ENCODE data around the gene HOTAIR.

Gene HOTAIR

GRCh38 chr12:53953831-53954693 is 20.7 kb downstream of the HOTAIR start:
- Mint-ChIP-seq H3K27ac (peak overlapping the region; percentile 73), H3K4me1 (peaks cover 11 to 22% of the 10 kb centered on the region in 2 donors), H3K27me3 (peaks cover 77 to 90% of the 10 kb centered on the region in 2 donors), H3K9me3 (peaks cover 0 to 4% of the 10 kb centered on the region in 2 donors), H3K36me3 (peaks cover 0 to 6% of the 10 kb centered on the region in 2 donors), H3K4me3 (no peak overlapping the region)
- DNase-seq (no peak), ATAC-seq (replicated peaks) (no peak)

GRCh38 chr12:53952871-53953734 is 21.7 kb downstream of the HOTAIR start:
- DNase-seq (no peak), ATAC-seq (replicated peaks) (no peak)
- Mint-ChIP-seq H3K4me3 (peak overlapping the region; percentile 5 to 7), H3K9me3 (peaks cover 0 to 4% of the 10 kb centered on the region in 2 donors), H3K27me3 (peaks cover 77 to 90% of the 10 kb centered on the region in 2 donors), H3K4me1 (peaks cover 11 to 22% of the 10 kb centered on the region in 2 donors), H3K27ac (peak overlapping the region; percentile 62), H3K36me3 (peaks cover 0 to 6% of the 10 kb centered on the region in 2 donors)

DNA sequence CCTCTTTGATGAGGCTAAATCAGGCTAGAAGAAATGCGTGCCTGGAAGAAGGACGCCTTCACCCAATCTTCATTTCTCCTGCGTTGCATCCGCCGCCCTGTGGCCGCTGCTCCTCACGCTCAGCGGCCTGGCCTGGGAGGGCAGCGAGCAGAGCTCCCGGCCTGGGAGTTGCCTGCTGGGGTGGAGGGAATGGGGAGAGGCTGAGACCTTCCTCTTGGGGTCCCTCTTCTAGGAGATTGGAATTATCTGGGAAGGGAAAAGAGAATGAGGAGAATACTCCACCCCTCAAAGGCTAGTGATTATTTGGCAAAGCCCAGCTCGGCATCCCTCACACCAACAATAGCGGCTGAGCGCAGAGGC is 22.4 kb downstream of the HOTAIR start:
- ATAC-seq (replicated peaks) (no peak), DNase-seq (no peak)
- Mint-ChIP-seq H3K27ac (peak overlapping the region; percentile 62), H3K4me1 (peaks cover 11 to 22% of the 10 kb centered on the region in 2 donors), H3K9me3 (peaks cover 0 to 4% of the 10 kb centered on the region in 2 donors), H3K36me3 (peaks cover 0 to 6% of the 10 kb centered on the region in 2 donors), H3K4me3 (peak overlapping the region in 1 of 2 donors; percentile 6), H3K27me3 (peaks cover 76 to 87% of the 10 kb centered on the region in 2 donors)

- Mint-ChIP-seq H3K27ac (peak overlapping the region; percentile 76), H3K27me3 (peaks cover 74 to 85% of the 10 kb centered on the region in 2 donors), H3K36me3 (peaks cover 0 to 6% of the 10 kb centered on the region in 2 donors), H3K9me3 (peaks cover 0 to 4% of the 10 kb centered on the region in 2 donors), H3K4me3 (peak overlapping the region in 1 of 2 donors; percentile 11), H3K4me1 (peaks cover 10 to 17% of the 10 kb centered on the region in 2 donors)
- no peak for ATAC-seq (replicated peaks)
- DNase-seq: no peak
Observed at GRCh38 chr12:53951577-53952334, 23.0 kb downstream of the HOTAIR start.

DNA sequence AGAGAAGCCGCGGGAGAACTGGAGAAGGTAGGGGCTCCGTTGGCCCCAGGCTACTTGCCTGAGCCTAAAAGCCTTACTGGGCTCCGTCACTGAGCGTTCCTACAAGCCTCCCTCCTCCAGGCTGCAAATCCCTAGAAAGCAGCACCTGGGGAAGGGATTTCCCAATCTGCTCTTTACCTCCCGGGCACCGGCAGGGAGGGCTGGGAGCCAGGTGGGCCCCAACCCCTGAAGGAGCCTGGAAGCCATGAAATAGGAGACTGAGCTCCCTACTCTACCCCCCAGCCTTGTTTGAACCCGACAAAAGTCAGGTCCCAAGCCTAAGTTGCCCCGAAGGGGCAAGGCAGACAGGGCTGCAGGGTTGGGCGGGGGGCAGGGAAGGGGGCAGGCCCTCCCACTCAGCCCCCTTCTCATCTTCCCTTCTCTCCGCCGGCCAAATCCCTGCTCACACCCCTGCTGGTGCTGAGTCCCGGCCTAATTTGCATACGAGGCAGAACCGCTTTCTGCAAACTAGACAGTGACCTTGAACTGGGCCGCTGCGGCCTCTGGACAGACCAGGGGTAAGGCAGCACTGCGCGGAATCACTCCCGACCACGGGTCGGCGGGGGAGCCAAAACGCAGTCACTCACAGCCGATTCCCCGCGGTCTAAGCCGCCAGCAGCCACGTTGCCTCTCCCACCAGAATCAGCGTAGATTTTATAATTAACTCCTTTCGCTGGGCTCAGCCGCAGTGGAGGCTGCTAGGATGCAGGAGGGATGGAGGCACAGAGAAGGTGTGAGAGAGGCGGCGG is 23.8 kb downstream of the HOTAIR start:
- H3K4me3 Mint-ChIP-seq: peak overlapping the region in 1 of 2 donors; percentile 11
- peaks cover 74 to 85% of the 10 kb centered on the region in 2 donors for H3K27me3 Mint-ChIP-seq
- peak overlapping the region; percentile 76 for H3K27ac Mint-ChIP-seq
- DNase-seq: no peak
- peaks cover 0 to 6% of the 10 kb centered on the region in 2 donors for H3K36me3 Mint-ChIP-seq
- no peak for ATAC-seq (replicated peaks)
- peaks cover 6 to 12% of the 10 kb centered on the region in 2 donors for H3K4me1 Mint-ChIP-seq
- H3K9me3 Mint-ChIP-seq: peaks cover 0 to 4% of the 10 kb centered on the region in 2 donors

DNA sequence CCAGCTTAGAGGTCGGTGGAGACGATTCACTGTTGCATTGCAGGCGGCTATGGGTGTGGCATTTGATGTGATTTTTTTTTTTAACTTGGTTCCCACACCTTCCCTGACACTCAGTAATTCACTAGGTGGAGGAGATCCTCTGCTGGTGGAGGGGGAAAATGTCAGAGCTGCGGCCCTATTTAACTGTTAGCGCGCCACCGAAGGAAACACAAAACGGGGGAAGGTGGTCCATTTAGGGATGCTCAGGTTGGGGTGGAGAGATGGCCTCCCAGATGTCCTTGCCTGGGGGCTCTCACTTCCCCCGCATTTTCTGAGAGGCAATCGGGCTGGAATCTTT is 24.3 kb downstream of the HOTAIR start:
- Mint-ChIP-seq H3K27ac (no peak overlapping the region), H3K27me3 (peaks cover 74 to 85% of the 10 kb centered on the region in 2 donors), H3K4me3 (no peak overlapping the region), H3K9me3 (peaks cover 0 to 2% of the 10 kb centered on the region in 2 donors), H3K36me3 (peaks cover 0 to 6% of the 10 kb centered on the region in 2 donors), H3K4me1 (peaks cover 4 to 8% of the 10 kb centered on the region in 2 donors)
- DNase-seq (no peak), ATAC-seq (replicated peaks) (no peak)

DNA sequence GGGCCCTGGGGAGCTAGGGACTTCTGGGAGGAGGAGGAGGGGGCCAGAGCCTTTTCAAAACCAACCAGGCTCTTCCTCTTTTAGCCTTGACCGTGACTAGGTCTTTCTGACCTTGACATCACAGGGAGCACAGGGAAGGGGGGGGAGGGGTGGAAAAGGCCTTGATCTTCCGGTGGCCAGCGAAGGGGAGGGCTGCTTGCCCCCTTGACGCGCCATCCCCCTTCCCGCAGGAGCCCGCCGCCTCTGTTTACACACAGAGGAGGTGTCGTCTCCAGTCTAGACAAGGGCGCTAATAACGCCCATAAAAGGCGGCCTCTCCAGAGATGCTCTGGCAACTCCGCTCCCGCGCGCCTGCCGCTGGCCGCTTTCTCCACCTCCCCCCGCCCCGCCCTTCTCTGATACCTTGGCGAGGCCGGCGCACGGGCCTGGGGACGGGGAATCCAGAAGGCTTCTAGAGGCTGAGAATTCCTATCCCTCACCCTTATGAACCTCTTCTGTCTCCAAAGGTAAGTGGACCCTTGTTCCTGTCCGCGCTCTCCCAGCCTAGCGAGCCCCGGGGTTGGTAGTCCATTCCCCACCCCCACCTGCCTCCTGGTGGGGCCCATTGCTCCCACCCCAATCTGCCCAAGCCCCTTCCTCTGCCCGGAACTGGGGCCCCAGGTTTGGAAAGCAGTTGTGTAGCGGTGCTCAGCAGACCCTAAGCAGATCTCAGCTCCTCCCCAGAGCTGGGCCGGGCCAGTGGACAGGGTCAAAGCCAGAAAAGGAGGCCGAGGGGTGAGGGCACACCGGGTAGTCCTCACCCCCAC is 24.9 kb downstream of the HOTAIR start:
- ATAC-seq (replicated peaks): no peak
- Mint-ChIP-seq H3K27me3 (peaks cover 79 to 90% of the 10 kb centered on the region in 2 donors), H3K27ac (no peak overlapping the region), H3K4me3 (no peak overlapping the region), H3K9me3 (peaks cover 0 to 2% of the 10 kb centered on the region in 2 donors), H3K4me1 (peaks cover 4 to 13% of the 10 kb centered on the region in 2 donors), H3K36me3 (peaks cover 0 to 6% of the 10 kb centered on the region in 2 donors)
- DNase-seq: no peak

GRCh38 chr12:53948650-53949593 is 25.8 kb downstream of the HOTAIR start:
- Mint-ChIP-seq H3K36me3 (peaks cover 0 to 4% of the 10 kb centered on the region in 2 donors), H3K9me3 (no peaks in the 10 kb centered on the region), H3K27ac (no peak overlapping the region), H3K4me3 (no peak overlapping the region), H3K27me3 (peaks cover 83 to 95% of the 10 kb centered on the region in 2 donors), H3K4me1 (peaks cover 4 to 15% of the 10 kb centered on the region in 2 donors)
- DNase-seq (no peak), ATAC-seq (replicated peaks) (no peak)

- no peak overlapping the region for H3K4me3 Mint-ChIP-seq
- ATAC-seq (replicated peaks) (no peak), DNase-seq (no peak)
- no peaks in the 10 kb centered on the region for H3K36me3 Mint-ChIP-seq
- H3K27ac Mint-ChIP-seq: no peak overlapping the region
- H3K4me1 Mint-ChIP-seq: peaks cover 4 to 15% of the 10 kb centered on the region in 2 donors
- H3K27me3 Mint-ChIP-seq: peaks cover 85 to 95% of the 10 kb centered on the region in 2 donors
- H3K9me3 Mint-ChIP-seq: no peaks in the 10 kb centered on the region
Observed at GRCh38 chr12:53947743-53948142, 27.0 kb downstream of the HOTAIR start.

- H3K36me3 Mint-ChIP-seq: no peaks in the 10 kb centered on the region
- no peak for ATAC-seq (replicated peaks)
- no peak for DNase-seq
- no peaks in the 10 kb centered on the region for H3K9me3 Mint-ChIP-seq
- peaks cover 0 to 7% of the 10 kb centered on the region in 2 donors for H3K4me1 Mint-ChIP-seq
- peak overlapping the region; percentile 39 for H3K27ac Mint-ChIP-seq
- H3K27me3 Mint-ChIP-seq: peaks cover 87 to 95% of the 10 kb centered on the region in 2 donors
- no peak overlapping the region for H3K4me3 Mint-ChIP-seq
Observed at GRCh38 chr12:53944907-53945847, 29.6 kb downstream of the HOTAIR start.

DNA sequence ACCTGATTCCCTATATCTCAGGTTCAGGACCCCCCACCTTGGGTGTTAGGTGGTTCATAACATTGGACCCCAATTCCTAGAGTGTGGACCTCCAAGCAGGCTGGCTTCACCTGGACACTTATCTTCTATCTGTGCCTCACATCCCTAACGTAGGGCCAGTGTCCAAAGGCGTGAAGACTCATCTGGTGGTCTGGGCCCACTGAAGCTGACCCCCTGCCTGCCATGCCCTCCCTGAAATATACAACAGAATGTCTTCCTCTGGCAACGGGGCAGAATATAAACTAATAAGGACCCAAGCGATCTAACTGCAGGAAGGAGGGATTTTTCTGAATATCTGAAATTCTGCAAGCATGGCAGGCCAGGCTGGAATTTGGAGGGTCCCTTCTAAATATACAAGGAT is 30.5 kb downstream of the HOTAIR start:
- no peak overlapping the region for H3K27ac Mint-ChIP-seq
- H3K27me3 Mint-ChIP-seq: peaks cover 87 to 95% of the 10 kb centered on the region in 2 donors
- ATAC-seq (replicated peaks) (no peak), DNase-seq (no peak)
- H3K4me3 Mint-ChIP-seq: no peak overlapping the region
- H3K36me3 Mint-ChIP-seq: no peaks in the 10 kb centered on the region
- H3K4me1 Mint-ChIP-seq: peaks cover 2 to 7% of the 10 kb centered on the region in 2 donors
- no peaks in the 10 kb centered on the region for H3K9me3 Mint-ChIP-seq

Data from stimulated activated naive B cell treated with anti-CD40 and anti-IgM and Interleukin-4, amounts not matched to agents 10 μg/mL and 1 μg/mL and 100 μg/mL, for 72 hours (primary cell).